ENCODE measurements around the gene CCL15. TPM values are rescaled to one million over a fixed set of nuclear protein-coding genes. Genes with fewer than 3 reads are reported as not detected.

Gene CCL15
- total RNA-seq, 1 donor from 2014 or later: 37.7 TPM

Other genes with a start within 250 kb of the CCL15 start
- not detected for gene GAS2L2, start 248.3 kb downstream of the CCL15 start, total RNA-seq
- gene C17orf50, start 240.7 kb downstream of the CCL15 start, total RNA-seq: not detected
- gene MMP28, start 205.9 kb downstream of the CCL15 start, total RNA-seq: 23.5 TPM
- gene TAF15, start 192.1 kb downstream of the CCL15 start, total RNA-seq: 269 TPM
- 0.21 TPM for gene HEATR9, start 132.7 kb downstream of the CCL15 start, total RNA-seq
- 12.1 TPM for gene CCL5, start 121.2 kb downstream of the CCL15 start, total RNA-seq
- 1.1 TPM for gene RDM1, start 70.8 kb downstream of the CCL15 start, total RNA-seq
- gene LYZL6, start 57.8 kb downstream of the CCL15 start, total RNA-seq: not detected
- 1.6 TPM for gene CCL16, start 20.1 kb downstream of the CCL15 start, total RNA-seq
- 46.9 TPM for gene CCL14, start 14.8 kb downstream of the CCL15 start, total RNA-seq
- gene CCL23, start 16.4 kb upstream of the CCL15 start, total RNA-seq: 6.3 TPM
- gene CCL18, start 62.7 kb upstream of the CCL15 start, total RNA-seq: 11.1 TPM
- gene CCL3, start 88.6 kb upstream of the CCL15 start, total RNA-seq: 0.78 TPM
- gene CCL4, start 102.3 kb upstream of the CCL15 start, total RNA-seq: 6.1 TPM
- 13.6 TPM for gene TBC1D3B, start 175.1 kb upstream of the CCL15 start, total RNA-seq
- not detected for gene CCL3L1, start 195.2 kb upstream of the CCL15 start, total RNA-seq
- 0.81 TPM for gene CCL4L2, start 209.5 kb upstream of the CCL15 start, total RNA-seq